Erythroblast (primary cell): ENCODE data around the gene RAB40C.
A peak's percentile ranks its signal among the peaks of the same experiment; 100 is the strongest.
"Not testable (repeated sequence)": the region's sequence is repeated elsewhere in the genome, so short reads cannot be mapped to it uniquely, and the experiment has no call there.

Experiments used
- DNase-seq, 2 experiments: peaks; one replicate each; lab custom pipeline; 2025; lab: John Stamatoyannopoulos, UW
- GATA1 ChIP-seq: IDR thresholded peaks from 2 replicates; pipeline ENCODE4 v1.6.1; 2011; ENCODE audit warnings: low read depth, mild to moderate bottlenecking, control low read depth, low read length, moderate library complexity
- POLR2A ChIP-seq: IDR thresholded peaks from 2 replicates; pipeline ENCODE4 v1.6.1; 2011; ENCODE audit warnings: mild to moderate bottlenecking, low read length

RAB40C gene

GRCh38 chr16:595942-596735 lies 6.3 kb downstream of the RAB40C start:
- no peak for DNase-seq
- TF ChIP-seq POLR2A (no peak), GATA1 (no peak)

GRCh38 chr16:596736-597060 lies 6.8 kb downstream of the RAB40C start:
- TF ChIP-seq GATA1 (no peak), POLR2A (no peak)

GRCh38 chr16:597655-598054 lies 7.8 kb downstream of the RAB40C start:
- not testable (repeated sequence) for DNase-seq

More at GRCh38 chr16:596736-597060, 6.8 kb downstream of the RAB40C start:
- no peak for DNase-seq

DNA sequence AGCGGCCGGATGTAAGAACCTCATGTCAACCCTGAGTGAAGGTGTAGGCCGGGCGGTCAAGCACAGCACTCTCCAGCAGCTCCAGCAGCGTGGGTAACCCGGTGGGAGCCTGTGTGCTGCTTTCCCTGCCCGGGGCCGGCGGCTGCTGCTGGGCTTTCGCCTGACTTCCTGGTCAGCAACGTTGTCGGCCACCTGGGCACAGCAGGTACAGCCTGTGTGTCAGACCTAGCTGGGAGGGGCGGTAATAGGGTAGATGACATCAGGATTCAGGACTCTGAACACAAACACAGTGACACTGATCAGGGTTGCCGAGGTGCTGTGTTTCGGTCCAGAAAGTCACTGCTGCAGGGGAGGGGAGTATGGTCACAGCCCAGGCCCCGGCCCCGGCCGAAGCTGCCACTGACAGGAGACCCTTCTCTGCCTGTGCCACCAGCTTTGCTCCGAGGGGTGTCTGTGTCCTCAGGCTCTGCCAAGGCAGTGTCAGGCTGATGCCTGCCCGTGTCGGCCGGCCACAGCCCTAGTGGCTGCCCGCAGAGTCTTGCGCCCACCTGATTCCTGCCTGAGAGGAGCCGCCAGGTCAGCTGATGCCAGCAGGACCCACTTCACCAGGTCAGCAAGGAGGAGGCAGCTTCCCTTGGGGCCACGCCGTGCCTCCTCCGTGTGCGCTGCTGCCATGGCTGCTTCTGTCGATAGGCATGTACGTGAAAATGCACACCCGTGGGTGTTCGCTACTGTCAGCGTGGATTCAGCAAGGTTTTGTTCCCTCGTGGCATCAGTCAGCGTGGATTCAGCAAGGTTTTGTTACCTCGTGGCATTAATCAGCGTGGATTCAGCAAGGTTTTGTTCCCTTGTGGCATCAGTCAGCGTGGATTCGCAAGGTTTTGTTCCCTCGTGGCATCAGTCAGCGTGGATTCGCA lies 9.2 kb downstream of the RAB40C start:
- DNase-seq = no peak

GRCh38 chr16:600781-601180 lies 10.9 kb downstream of the RAB40C start:
- TF ChIP-seq GATA1 (no peak), POLR2A (no peak)
- DNase-seq = peak in 1 of 2 experiments; percentile 25

More for the DNA sequence above, 9.2 kb downstream of the RAB40C start:
- TF ChIP-seq GATA1 = no peak
- TF ChIP-seq POLR2A = no peak

DNA sequence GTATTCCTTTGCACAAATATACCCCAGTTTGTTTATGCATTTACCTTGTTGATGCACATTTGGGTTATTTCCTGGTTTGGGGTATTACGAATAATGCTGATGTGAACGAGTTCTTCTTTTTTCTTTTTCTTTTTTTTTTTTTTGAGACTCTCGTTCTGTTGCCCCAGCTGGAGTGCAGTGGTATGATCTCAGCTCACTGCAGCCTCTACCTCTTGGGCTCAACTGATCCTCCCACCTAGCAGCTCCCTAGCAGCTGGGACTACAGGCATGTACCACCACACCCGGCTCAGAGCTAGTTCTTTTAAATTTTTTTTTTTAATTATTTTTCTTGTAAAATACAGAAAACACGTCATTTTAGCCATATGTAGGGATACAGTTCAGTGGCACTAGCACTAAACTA lies 14.1 kb downstream of the RAB40C start:
- no peak for DNase-seq
- no peak for TF ChIP-seq GATA1

- no peak for TF ChIP-seq GATA1
- TF ChIP-seq POLR2A = no peak
- DNase-seq = no peak
Observed at GRCh38 chr16:606656-607307, 16.9 kb downstream of the RAB40C start.

DNA sequence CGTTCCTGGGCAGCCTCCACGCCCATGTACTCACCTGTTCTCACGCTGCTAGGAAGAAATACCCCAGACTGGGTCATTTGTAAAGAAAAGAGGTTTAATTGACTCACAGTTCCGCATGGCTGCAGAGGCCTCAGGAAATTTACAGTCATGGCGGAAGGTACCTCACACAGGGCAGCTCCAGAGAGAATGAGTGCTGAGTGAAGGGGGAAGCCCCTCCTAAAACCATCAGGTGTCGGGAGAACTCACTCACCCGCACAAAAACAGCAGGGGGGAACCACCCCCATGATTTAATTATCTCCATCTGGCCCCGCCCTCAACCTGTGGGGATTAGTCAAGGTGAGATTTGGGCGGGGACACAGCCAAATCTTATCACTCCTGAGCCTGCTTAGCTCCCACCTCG lies 18.2 kb downstream of the RAB40C start:
- TF ChIP-seq POLR2A = no peak
- TF ChIP-seq GATA1 = no peak
- no peak for DNase-seq

GRCh38 chr16:609316-609715 lies 19.4 kb downstream of the RAB40C start:
- TF ChIP-seq GATA1 = no peak

DNA sequence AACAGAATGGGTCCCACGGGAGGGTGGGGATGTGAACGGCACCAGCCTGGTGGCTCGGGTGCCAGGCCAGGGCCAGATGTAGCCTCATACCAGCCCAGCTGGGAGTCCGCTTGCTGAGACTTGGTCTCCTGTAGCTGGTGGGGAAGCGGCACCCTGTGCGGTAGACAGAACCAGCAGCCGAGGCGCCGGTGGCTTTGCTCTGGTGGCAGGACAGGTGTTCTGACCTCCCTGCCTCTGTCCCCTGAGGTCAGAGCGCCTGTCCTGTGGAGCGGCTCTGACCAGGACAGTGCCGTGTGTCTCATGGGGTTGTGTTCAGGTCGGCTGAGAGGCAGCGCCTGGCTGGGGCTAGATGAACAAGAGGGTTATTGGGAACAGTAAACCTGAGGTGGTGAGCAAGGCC lies 20.1 kb downstream of the RAB40C start:
- TF ChIP-seq GATA1 (no peak), POLR2A (no peak)
- DNase-seq = no peak

More at GRCh38 chr16:609316-609715, 19.4 kb downstream of the RAB40C start:
- no peak for DNase-seq

GRCh38 chr16:610513-611381 lies 20.9 kb downstream of the RAB40C start:
- peak; percentile 50 to 65 for DNase-seq
- TF ChIP-seq GATA1 (no peak), POLR2A (no peak)

- no peak for TF ChIP-seq GATA1
- no peak for TF ChIP-seq POLR2A
- DNase-seq = no peak
Observed at GRCh38 chr16:615122-615521, 25.3 kb downstream of the RAB40C start.
